NCI-H1930 (cell line): ENCODE results near the gene EPHB1.

Source experiments
- DNase-seq, 2 experiments: peaks; one replicate each; lab custom pipeline; 2025; lab: John Stamatoyannopoulos, UW

EPHB1 gene

DNA sequence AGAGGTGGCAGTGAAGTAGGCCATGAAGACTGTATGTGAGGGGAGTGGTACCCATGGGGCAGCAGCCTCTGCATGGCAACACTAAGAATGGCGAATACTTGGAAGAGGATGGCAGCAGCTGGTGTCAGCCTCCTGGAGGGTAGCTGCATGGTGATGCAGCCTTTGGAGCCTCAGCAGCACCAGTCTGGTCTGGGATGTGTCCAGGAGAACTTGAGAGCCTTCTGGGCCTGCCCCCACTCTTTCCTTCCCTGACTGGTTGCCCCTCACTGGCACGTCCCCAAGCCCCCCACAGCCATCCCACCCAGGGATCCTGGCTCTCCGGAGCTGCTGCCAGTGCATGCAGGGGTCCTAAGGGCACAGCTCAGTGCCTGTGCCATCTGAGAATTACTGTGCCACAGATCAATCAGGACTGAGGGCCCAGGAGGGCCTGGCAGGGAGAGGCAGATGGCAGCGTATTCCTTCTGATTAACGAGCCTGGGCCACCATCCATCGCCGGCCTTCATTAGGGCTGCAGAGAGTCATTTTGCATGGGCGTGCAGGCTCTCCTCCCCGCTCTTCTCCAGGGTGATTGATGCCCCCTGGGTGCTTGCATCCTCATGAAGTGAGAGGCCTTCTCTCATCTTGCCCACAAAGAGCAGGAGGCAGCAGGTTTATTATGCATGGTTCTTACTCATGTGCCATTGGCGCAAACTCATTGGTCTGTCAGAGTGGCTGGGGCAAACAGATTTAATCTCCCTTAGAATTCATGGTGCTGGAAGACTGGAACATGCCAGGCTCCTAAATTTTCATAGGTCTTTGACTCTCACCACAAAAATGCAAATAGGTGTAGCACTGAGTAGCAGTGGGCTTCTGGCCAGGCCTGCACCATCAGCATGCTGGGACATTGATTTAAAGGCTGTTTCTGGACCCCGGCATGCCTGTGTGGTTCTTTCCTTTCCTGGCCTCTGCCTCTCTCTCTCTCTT, 116.8 kb downstream of the EPHB1 start:
- no peak for DNase-seq

- no peak for DNase-seq
These were observed 121.4 kb downstream of the EPHB1 start for GRCh38 chr3:134916276-134916961.

- DNase-seq: no peak
These were observed 122.6 kb downstream of the EPHB1 start for GRCh38 chr3:134917631-134918030.

GRCh38 chr3:134918441-134918840, 123.4 kb downstream of the EPHB1 start:
- no peak for DNase-seq

GRCh38 chr3:134922101-134922500, 127.0 kb downstream of the EPHB1 start:
- no peak for DNase-seq

DNA sequence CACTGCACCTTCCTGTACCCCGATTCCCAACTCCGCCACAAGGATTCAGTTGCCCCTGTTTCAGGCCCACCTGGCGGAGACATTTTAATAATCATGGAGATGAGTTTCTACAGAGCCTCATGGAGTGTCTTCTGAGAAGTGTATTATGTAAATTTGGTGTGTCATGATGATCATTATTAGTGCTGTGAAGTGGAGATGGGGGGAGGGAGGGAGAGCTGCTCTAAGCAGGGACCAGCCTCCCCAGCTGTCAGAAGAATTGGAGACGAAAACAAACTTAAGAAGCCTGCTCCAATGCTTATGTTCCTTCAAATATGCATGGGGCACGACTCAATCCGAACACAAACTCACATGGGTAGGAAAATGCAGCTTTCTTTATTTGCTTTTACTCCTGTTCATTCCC, 127.8 kb downstream of the EPHB1 start:
- DNase-seq: no peak

DNA sequence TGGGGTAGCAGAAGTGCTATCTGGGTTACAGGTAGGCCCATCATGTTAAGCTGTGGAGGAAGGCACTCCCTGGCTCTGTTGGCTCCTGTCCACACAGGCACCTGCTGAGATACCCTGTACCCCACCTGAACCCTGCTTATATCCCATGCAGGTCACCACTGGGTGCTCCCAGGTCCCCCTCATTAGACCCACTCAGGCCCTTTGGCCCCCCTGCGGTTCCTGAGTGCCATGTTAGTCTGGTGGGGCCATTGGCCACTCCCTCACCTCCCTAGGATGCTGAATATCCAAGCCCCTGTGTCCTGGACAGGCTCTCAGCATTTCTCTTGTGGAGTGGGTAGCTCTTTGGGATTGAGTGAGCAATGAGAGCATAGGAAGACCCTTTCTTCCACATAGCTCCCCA, 128.2 kb downstream of the EPHB1 start:
- no peak for DNase-seq

GRCh38 chr3:134927599-134927998, 132.5 kb downstream of the EPHB1 start:
- no peak for DNase-seq

DNA sequence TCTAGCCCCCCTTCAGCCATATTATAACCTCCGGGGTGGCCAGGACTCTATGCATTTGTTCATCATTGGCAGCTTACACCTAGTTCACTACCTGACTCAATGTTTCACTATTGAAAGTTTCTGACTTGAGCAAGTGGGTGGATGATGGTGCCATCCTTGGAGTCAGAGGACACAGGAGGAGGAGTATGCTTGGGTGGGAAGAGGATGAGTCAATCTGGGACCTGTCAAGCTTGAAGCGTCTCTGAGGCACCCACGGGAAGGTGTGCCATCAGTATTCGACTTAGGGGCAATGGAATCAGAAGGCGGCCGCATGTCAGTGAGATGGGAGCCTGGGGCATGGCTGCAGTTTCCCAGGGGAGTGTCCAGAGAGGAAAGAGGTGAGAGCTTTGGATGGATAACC, 133.3 kb downstream of the EPHB1 start:
- no peak for DNase-seq

GRCh38 chr3:134928819-134929218, 133.8 kb downstream of the EPHB1 start:
- DNase-seq: no peak

DNA sequence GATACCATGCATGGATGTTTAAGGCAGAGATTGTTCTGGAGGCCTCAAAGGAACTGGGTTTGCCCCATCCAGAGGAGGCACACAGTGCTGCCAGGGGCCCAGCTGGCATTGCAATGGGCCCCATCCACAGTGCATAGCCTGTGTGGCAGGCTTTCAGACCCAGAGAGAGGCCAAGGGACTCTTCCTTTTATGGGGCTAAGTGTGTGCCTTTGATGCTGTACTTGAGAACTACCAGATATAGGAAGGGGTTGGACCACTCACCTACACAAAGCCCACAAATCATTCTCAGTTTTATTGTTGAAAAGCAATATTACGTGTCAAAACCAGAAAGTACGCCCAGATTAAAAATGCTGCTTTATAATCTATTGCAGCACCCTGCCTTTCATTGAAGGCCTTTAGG, 134.9 kb downstream of the EPHB1 start:
- DNase-seq: no peak

- no peak for DNase-seq
These were observed 136.2 kb downstream of the EPHB1 start for GRCh38 chr3:134931045-134931785.

GRCh38 chr3:134932035-134932434, 137.0 kb downstream of the EPHB1 start:
- DNase-seq: no peak

GRCh38 chr3:134933997-134934396, 138.9 kb downstream of the EPHB1 start:
- no peak for DNase-seq

GRCh38 chr3:134934933-134935332, 139.9 kb downstream of the EPHB1 start:
- no peak for DNase-seq

DNA sequence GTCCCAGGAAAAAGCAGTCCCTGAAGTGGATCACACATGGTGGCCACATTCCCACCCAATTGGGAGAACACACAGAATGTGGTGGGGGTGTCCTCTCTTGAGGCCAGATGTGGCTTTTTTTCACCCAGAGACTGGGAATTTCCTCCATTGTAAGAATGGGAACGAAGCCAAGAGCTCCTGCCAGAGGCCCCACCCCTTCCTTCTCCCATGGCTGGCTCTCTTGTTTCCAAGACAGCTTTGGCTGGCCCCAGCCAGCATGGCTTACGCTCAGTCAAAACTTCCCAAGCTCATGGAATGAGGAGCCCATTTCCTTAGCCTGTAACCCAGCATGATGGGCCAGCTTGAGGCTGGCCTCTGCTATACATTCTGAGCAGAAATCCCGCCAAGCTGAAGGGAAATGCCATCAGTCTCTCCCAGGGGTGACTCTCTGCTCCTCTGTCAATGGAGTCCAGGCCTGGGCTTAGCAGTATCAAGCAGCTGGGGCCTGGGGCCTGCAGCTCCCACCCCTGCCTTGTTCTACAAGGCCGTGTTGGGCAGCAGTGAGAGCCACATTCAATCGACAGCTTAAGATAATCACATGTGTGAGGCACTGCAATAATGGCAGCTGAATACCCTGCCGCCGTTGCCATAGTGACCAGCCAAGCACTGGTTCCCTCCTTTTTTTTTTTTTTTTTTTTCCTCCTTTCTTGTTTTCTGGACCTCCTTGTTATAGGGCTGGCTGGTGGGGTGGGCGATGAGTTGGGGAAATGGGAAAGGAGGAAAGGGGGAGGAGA, 142.4 kb downstream of the EPHB1 start:
- DNase-seq: no peak

GRCh38 chr3:134938029-134938525, 143.0 kb downstream of the EPHB1 start:
- no peak for DNase-seq

- DNase-seq: no peak
These were observed 144.9 kb downstream of the EPHB1 start for GRCh38 chr3:134939978-134940377.

GRCh38 chr3:134941820-134942219, 146.8 kb downstream of the EPHB1 start:
- no peak for DNase-seq

DNA sequence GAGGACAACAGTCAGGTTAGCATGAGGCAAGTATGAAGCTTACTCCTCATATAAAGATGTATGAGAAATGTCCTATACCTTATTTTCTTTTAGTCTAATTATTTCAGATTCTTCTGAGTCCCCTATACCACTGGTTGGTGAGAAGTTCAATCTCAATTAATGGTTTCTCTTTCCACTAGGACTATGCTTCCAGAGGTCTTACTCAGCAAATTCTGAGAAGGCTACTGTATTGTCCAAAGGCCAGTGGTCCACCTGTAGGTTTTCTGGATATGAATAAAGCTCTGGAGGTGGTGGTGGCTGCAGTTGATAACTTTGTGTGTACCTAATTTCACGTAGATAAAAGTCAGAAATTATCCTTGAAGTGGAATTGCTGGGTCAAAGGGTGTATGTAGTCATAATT, 149.4 kb downstream of the EPHB1 start:
- no peak for DNase-seq

GRCh38 chr3:134949150-134949549, 154.1 kb downstream of the EPHB1 start:
- DNase-seq: no peak

- DNase-seq: no peak
These were observed 157.3 kb downstream of the EPHB1 start for GRCh38 chr3:134952371-134952770.
